PFSK-1 (cell line): ENCODE results near the gene RTL9.

Experiments
- FOXP2 ChIP-seq: optimal IDR thresholded peaks from 2 replicates; pipeline ENCODE3; 2011; ENCODE audit warnings: borderline replicate concordance, control low read depth, inconsistent platforms; ENCODE audit not compliant: insufficient read depth; ENCODE audit errors: extremely low read length, extremely low read depth
- POLR2AphosphoS5 ChIP-seq: IDR thresholded peaks from 2 replicates; pipeline ENCODE4 v1.6.1; 2012; ENCODE audit warnings: low read depth, mild to moderate bottlenecking, control low read depth, low read length, moderate library complexity
- SIN3A ChIP-seq: IDR thresholded peaks from 2 replicates; pipeline ENCODE4 v1.6.1; 2012; ENCODE audit warnings: mild to moderate bottlenecking, low read length, moderate library complexity, borderline replicate concordance; ENCODE audit not compliant: insufficient read depth
- TAF1 ChIP-seq: IDR thresholded peaks from 2 replicates; pipeline ENCODE4 v1.6.1; 2012; ENCODE audit warnings: low read length, control low read depth, borderline replicate concordance; ENCODE audit not compliant: insufficient read depth
- TF ChIP-seq, protein P1 (sequence below), 2 experiments: IDR thresholded peaks; 2 replicates each; pipeline versions ENCODE4 v1.6.1 to v1.8.0; 2011 to 2012; ENCODE audit warnings: low read depth in 2 of 2, low read length in 2 of 2, control low read depth in 1 of 2, inconsistent platforms in 1 of 2, mild to moderate bottlenecking in 1 of 2, moderate library complexity in 1 of 2; ENCODE audit not compliant: insufficient read depth in 1 of 2

RTL9 gene

GRCh38 chrX:110327336-110327735 lies 31.3 kb upstream of the RTL9 start:
- TF ChIP-seq TAF1 (no peak), SIN3A (no peak), POLR2AphosphoS5 (no peak)

DNA sequence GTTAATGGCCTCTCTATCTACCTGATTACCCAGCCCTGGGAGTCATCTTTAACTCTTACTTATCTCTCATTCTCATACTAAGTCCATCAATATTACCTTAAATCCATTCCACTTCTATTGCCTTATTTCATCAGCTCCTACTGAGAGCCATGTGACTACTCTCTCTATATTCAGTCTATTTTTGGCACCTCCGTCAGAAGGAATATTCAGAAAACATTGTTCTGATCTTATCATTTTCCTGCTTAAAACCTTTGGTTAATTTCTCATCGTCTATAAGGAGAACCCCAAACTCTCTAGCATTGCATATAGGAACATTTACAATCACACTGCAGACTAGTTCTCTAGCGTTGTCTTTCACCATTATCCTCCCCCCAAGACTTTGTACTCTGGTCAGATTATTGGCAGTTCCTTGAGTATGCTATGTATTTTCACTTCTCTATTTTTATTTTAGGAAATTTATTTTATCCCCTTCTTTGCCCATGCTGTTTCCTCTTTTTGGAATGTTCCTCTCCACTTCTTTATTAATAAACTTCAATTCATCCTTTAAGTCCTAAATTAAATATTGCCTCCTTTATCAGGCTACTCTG lies 27.1 kb upstream of the RTL9 start:
- TF ChIP-seq, protein P1, sequence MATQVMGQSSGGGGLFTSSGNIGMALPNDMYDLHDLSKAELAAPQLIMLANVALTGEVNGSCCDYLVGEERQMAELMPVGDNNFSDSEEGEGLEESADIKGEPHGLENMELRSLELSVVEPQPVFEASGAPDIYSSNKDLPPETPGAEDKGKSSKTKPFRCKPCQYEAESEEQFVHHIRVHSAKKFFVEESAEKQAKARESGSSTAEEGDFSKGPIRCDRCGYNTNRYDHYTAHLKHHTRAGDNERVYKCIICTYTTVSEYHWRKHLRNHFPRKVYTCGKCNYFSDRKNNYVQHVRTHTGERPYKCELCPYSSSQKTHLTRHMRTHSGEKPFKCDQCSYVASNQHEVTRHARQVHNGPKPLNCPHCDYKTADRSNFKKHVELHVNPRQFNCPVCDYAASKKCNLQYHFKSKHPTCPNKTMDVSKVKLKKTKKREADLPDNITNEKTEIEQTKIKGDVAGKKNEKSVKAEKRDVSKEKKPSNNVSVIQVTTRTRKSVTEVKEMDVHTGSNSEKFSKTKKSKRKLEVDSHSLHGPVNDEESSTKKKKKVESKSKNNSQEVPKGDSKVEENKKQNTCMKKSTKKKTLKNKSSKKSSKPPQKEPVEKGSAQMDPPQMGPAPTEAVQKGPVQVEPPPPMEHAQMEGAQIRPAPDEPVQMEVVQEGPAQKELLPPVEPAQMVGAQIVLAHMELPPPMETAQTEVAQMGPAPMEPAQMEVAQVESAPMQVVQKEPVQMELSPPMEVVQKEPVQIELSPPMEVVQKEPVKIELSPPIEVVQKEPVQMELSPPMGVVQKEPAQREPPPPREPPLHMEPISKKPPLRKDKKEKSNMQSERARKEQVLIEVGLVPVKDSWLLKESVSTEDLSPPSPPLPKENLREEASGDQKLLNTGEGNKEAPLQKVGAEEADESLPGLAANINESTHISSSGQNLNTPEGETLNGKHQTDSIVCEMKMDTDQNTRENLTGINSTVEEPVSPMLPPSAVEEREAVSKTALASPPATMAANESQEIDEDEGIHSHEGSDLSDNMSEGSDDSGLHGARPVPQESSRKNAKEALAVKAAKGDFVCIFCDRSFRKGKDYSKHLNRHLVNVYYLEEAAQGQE (IDR thresholded peaks at IDR 0.05; ENCODE audit: insufficient read depth in 1 of 2, low read depth in 2 of 2, low read length in 2 of 2) = no peak
- TF ChIP-seq POLR2AphosphoS5 (no peak), TAF1 (no peak), SIN3A (no peak), FOXP2 (no peak)

- TF ChIP-seq, protein P1 (IDR thresholded peaks at IDR 0.05; ENCODE audit: insufficient read depth in 1 of 2, low read depth in 2 of 2, low read length in 2 of 2) = no peak
- no peak for TF ChIP-seq TAF1
- TF ChIP-seq FOXP2 = no peak
- TF ChIP-seq POLR2AphosphoS5 = no peak
- TF ChIP-seq SIN3A = no peak
These were observed 19.7 kb upstream of the RTL9 start for GRCh38 chrX:110338935-110339334.

- TF ChIP-seq POLR2AphosphoS5 = no peak
- no peak for TF ChIP-seq SIN3A
- TF ChIP-seq, protein P1 (IDR thresholded peaks at IDR 0.05; ENCODE audit: insufficient read depth in 1 of 2, low read depth in 2 of 2, low read length in 2 of 2) = no peak
- no peak for TF ChIP-seq TAF1
- TF ChIP-seq FOXP2 = no peak
These were observed 17.2 kb upstream of the RTL9 start for GRCh38 chrX:110341189-110342035.

DNA sequence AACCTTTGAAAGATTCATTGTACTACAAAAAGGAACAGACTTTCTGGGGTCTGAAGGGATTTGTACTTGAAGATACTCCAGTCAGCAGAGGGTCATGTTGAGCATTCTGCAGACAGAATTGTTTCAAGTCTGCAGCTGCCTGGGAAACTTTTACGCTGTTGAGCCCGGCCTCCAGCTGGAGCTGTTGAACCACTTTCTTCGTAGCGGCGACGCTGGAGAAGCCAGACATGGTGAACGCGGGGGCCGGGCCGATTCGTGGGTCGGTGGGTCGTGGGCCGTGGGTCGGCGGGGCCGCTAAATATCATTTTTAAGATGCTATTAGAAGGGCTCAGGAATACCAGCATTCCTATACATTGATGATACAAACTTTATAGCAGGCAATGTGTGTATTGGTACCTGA lies 12.0 kb upstream of the RTL9 start:
- no peak for TF ChIP-seq TAF1
- no peak for TF ChIP-seq FOXP2
- TF ChIP-seq SIN3A = no peak
- TF ChIP-seq, protein P1 (IDR thresholded peaks at IDR 0.05; ENCODE audit: insufficient read depth in 1 of 2, low read depth in 2 of 2, low read length in 2 of 2) = no peak
- TF ChIP-seq POLR2AphosphoS5 = no peak
